ENCODE results near the gene CHN2.

CHN2 gene

GRCh38 chr7:29416938-29417305, 222.3 kb downstream of the CHN2 start:
- H3K4me1 Mint-ChIP-seq (ENCODE audit: low read depth): no peaks in the 10 kb centered on the region
- H3K27ac Mint-ChIP-seq: no peak overlapping the region
- H3K36me3 Mint-ChIP-seq (ENCODE audit: low read depth): no peaks in the 10 kb centered on the region
- no peak overlapping the region for H3K4me3 Mint-ChIP-seq
- DNase-seq (ENCODE audit: low spot score): no peak
- H3K9me3 Mint-ChIP-seq: no peaks in the 10 kb centered on the region
- H3K27me3 Mint-ChIP-seq (ENCODE audit: low read depth): no peaks in the 10 kb centered on the region

GRCh38 chr7:29418056-29418455, 223.5 kb downstream of the CHN2 start:
- Mint-ChIP-seq H3K27me3 (ENCODE audit: low read depth) (no peaks in the 10 kb centered on the region), H3K27ac (no peak overlapping the region), H3K36me3 (ENCODE audit: low read depth) (no peaks in the 10 kb centered on the region), H3K4me1 (ENCODE audit: low read depth) (no peaks in the 10 kb centered on the region), H3K9me3 (no peaks in the 10 kb centered on the region), H3K4me3 (no peak overlapping the region)
- DNase-seq (ENCODE audit: low spot score): no peak

DNA sequence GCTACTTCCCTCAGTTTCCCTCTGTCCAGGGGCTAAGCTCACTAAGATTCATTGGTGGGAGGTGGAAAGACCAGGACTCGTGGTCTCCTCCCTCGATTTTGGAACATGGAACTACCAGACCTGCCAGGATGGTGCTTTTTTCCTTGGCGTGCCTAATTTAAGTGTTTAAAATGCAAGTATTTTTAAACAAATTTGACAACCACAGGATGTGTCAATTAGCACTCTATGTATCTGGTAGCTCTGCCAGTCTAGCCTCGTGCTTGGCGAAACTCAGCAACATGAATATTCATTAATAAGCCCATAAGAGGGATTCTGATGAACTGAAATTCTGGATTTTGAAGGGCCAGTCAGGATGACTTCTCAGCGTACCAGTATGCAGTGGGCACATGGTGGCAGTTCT, 224.1 kb downstream of the CHN2 start:
- H3K27ac Mint-ChIP-seq: no peak overlapping the region
- no peaks in the 10 kb centered on the region for H3K4me1 Mint-ChIP-seq (ENCODE audit: low read depth)

DNA sequence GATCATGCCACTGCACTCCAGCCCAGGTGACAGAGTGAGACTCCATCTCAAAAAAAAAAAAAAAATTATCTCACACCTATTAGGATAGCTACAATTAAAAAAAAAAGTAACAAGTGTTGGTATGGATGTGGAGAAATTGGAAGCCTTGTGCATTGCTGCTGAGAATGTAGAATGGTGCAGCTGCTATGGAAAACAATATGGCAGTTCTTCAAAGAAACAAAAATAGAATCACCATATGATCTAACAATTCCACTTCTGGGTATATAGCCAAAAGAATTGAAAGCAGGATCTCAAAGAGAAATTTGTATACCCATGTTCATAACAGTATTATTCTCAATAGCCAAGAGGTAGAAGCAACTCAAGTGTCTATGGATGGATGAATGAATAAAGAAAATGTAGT, 225.4 kb downstream of the CHN2 start:
- Mint-ChIP-seq H3K27ac (no peak overlapping the region), H3K4me1 (ENCODE audit: low read depth) (no peaks in the 10 kb centered on the region), H3K4me3 (no peak overlapping the region), H3K9me3 (no peaks in the 10 kb centered on the region), H3K36me3 (ENCODE audit: low read depth) (no peaks in the 10 kb centered on the region), H3K27me3 (ENCODE audit: low read depth) (no peaks in the 10 kb centered on the region)
- no peak for DNase-seq (ENCODE audit: low spot score)

More for the DNA sequence above, 224.1 kb downstream of the CHN2 start:
- no peak for DNase-seq (ENCODE audit: low spot score)
- Mint-ChIP-seq H3K27me3 (ENCODE audit: low read depth) (no peaks in the 10 kb centered on the region), H3K9me3 (no peaks in the 10 kb centered on the region), H3K36me3 (ENCODE audit: low read depth) (no peaks in the 10 kb centered on the region), H3K4me3 (no peak overlapping the region)

DNA sequence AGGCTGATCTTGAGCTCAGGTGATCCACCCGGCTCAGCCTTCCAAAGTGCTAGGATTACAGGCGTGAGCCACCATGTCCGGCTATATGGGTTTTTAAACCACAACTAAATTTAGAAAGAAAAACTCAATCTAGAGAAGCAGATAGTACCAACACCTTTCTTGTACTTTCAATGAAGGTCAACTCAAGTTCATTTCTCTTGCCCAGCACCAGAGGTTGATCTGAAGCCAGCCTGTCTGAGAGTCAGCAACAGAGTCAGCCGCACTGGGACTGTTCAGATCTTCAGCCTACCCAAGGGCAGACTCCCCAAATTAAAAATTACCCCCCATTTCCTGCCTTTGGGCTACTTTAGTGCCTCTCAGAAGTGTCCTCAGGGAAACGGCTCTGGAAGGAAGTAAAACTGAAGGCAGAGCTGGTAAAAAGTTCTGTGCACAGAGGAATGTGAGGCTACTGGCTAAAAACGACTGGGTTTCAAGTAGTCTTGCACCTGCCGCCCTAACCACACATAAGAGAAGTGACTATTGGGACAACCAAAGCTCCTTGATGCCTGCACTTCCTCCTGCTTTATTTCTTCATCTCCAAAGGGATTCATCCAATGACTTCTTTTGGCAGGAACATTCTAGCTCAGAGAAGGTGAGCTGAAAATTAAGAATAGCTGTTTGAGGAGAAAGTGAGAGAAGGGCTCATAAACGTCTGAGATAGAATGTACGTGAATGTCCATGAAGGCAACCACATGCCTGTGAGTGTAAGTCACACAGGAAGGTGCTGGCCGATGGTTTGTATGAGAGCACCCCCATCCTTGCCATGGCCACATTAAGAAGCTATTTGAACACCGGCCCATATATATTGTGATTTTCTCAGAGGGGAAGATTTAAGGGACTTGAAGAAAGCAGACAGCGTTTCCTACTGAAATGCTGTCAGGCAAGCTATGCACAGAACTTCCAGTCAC, 226.7 kb downstream of the CHN2 start:
- H3K27me3 Mint-ChIP-seq (ENCODE audit: low read depth): no peaks in the 10 kb centered on the region
- no peak overlapping the region for H3K27ac Mint-ChIP-seq
- DNase-seq (ENCODE audit: low spot score): no peak

DNA sequence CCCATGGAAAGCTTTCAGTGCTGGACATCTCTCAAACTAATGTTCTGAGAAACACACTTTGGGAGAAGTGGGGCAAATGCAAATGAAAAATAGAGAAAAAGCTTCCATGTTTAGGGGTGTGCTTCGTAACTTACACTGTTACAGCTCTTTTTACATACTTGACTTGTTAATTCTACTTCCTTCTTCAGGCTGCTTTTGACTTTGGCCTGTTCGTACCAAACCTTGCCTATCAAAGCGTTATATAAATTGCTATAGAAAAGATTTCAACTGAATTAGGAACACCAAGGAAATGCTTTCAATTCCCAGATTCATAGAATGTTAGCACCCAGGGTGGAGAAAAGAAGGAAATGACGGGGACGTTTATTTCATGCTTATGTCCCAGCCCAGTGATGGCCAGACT, 228.3 kb downstream of the CHN2 start:
- Mint-ChIP-seq H3K27me3 (ENCODE audit: low read depth) (no peaks in the 10 kb centered on the region), H3K9me3 (no peaks in the 10 kb centered on the region), H3K27ac (no peak overlapping the region), H3K36me3 (ENCODE audit: low read depth) (no peaks in the 10 kb centered on the region), H3K4me3 (no peak overlapping the region), H3K4me1 (ENCODE audit: low read depth) (no peaks in the 10 kb centered on the region)
- DNase-seq (ENCODE audit: low spot score): no peak

More for the DNA sequence above, 226.7 kb downstream of the CHN2 start:
- Mint-ChIP-seq H3K4me1 (ENCODE audit: low read depth) (no peaks in the 10 kb centered on the region), H3K4me3 (no peak overlapping the region), H3K36me3 (ENCODE audit: low read depth) (no peaks in the 10 kb centered on the region), H3K9me3 (no peaks in the 10 kb centered on the region)

GRCh38 chr7:29424295-29424983, 229.9 kb downstream of the CHN2 start:
- no peak overlapping the region for H3K4me3 Mint-ChIP-seq
- no peaks in the 10 kb centered on the region for H3K9me3 Mint-ChIP-seq
- no peaks in the 10 kb centered on the region for H3K27me3 Mint-ChIP-seq (ENCODE audit: low read depth)
- DNase-seq (ENCODE audit: low spot score): no peak
- H3K27ac Mint-ChIP-seq: no peak overlapping the region
- no peaks in the 10 kb centered on the region for H3K4me1 Mint-ChIP-seq (ENCODE audit: low read depth)
- no peaks in the 10 kb centered on the region for H3K36me3 Mint-ChIP-seq (ENCODE audit: low read depth)

GRCh38 chr7:29424984-29425309, 230.4 kb downstream of the CHN2 start:
- Mint-ChIP-seq H3K9me3 (no peaks in the 10 kb centered on the region), H3K4me3 (no peak overlapping the region), H3K27ac (no peak overlapping the region), H3K4me1 (ENCODE audit: low read depth) (no peaks in the 10 kb centered on the region), H3K36me3 (ENCODE audit: low read depth) (no peaks in the 10 kb centered on the region), H3K27me3 (ENCODE audit: low read depth) (no peaks in the 10 kb centered on the region)
- no peak for DNase-seq (ENCODE audit: low spot score)

DNA sequence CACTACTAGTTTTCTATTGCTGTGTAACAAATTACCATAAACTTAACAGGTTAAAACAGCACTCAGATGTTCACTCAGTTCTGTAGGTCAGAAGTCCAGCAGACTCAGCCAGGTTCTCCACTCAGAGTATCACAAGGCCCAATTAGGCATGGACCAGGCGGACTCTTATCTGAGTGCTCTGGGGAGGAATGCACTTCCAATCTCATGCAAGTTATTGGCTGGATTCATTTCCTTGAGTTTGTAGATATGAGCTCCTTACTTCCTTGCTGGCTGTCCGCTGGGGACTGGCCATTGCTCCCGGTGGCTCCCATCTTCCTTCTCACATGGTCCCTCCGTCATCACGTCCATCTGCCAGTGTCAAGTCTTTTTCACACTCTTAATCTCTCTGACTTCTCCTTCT, 232.0 kb downstream of the CHN2 start:
- Mint-ChIP-seq H3K4me1 (ENCODE audit: low read depth) (no peaks in the 10 kb centered on the region), H3K36me3 (ENCODE audit: low read depth) (no peaks in the 10 kb centered on the region), H3K4me3 (no peak overlapping the region), H3K27ac (no peak overlapping the region), H3K9me3 (no peaks in the 10 kb centered on the region), H3K27me3 (ENCODE audit: low read depth) (no peaks in the 10 kb centered on the region)
- DNase-seq (ENCODE audit: low spot score): no peak

GRCh38 chr7:29429401-29429800, 234.8 kb downstream of the CHN2 start:
- no peak for DNase-seq (ENCODE audit: low spot score)
- Mint-ChIP-seq H3K27ac (no peak overlapping the region), H3K4me3 (no peak overlapping the region), H3K9me3 (no peaks in the 10 kb centered on the region), H3K4me1 (ENCODE audit: low read depth) (no peaks in the 10 kb centered on the region), H3K36me3 (ENCODE audit: low read depth) (no peaks in the 10 kb centered on the region), H3K27me3 (ENCODE audit: low read depth) (no peaks in the 10 kb centered on the region)

- H3K4me3 Mint-ChIP-seq: no peak overlapping the region
- no peaks in the 10 kb centered on the region for H3K9me3 Mint-ChIP-seq
- no peaks in the 10 kb centered on the region for H3K4me1 Mint-ChIP-seq (ENCODE audit: low read depth)
- H3K27me3 Mint-ChIP-seq (ENCODE audit: low read depth): no peaks in the 10 kb centered on the region
- H3K27ac Mint-ChIP-seq: no peak overlapping the region
- H3K36me3 Mint-ChIP-seq (ENCODE audit: low read depth): no peaks in the 10 kb centered on the region
- DNase-seq (ENCODE audit: low spot score): no peak
Observed at GRCh38 chr7:29430279-29430949, 235.8 kb downstream of the CHN2 start.

DNA sequence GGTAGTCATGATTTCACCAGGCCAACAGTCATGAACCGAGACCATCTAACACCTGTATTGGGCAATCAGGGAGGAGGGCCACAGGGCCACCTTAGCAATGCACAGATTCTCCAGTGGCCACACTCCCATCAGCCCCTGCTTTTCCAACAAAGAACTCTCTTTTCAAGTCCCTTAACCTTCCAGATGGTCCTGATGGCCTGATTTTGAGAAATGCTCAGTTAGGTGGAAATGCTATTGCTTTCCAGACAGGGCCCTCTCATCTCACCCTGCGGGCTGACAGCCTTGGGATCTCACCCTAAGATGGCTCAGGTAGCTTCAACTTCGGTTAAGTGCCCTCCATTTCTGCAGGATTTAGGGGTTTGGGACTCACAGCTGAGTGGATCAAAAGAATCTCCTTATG, 237.1 kb downstream of the CHN2 start:
- H3K27ac Mint-ChIP-seq: no peak overlapping the region
- H3K36me3 Mint-ChIP-seq (ENCODE audit: low read depth): no peaks in the 10 kb centered on the region
- H3K9me3 Mint-ChIP-seq: no peaks in the 10 kb centered on the region

GRCh38 chr7:29432721-29433120, 238.1 kb downstream of the CHN2 start:
- H3K27ac Mint-ChIP-seq: no peak overlapping the region

More for the DNA sequence above, 237.1 kb downstream of the CHN2 start:
- Mint-ChIP-seq H3K27me3 (ENCODE audit: low read depth) (no peaks in the 10 kb centered on the region), H3K4me3 (no peak overlapping the region), H3K4me1 (ENCODE audit: low read depth) (no peaks in the 10 kb centered on the region)
- no peak for DNase-seq (ENCODE audit: low spot score)

GRCh38 chr7:29434380-29434768, 239.8 kb downstream of the CHN2 start:
- DNase-seq (ENCODE audit: low spot score): no peak
- Mint-ChIP-seq H3K36me3 (ENCODE audit: low read depth) (no peaks in the 10 kb centered on the region), H3K9me3 (no peaks in the 10 kb centered on the region), H3K27me3 (ENCODE audit: low read depth) (no peaks in the 10 kb centered on the region), H3K27ac (no peak overlapping the region), H3K4me3 (no peak overlapping the region), H3K4me1 (ENCODE audit: low read depth) (no peaks in the 10 kb centered on the region)

More at GRCh38 chr7:29432721-29433120, 238.1 kb downstream of the CHN2 start:
- Mint-ChIP-seq H3K27me3 (ENCODE audit: low read depth) (no peaks in the 10 kb centered on the region), H3K4me3 (no peak overlapping the region), H3K9me3 (no peaks in the 10 kb centered on the region), H3K36me3 (ENCODE audit: low read depth) (no peaks in the 10 kb centered on the region), H3K4me1 (ENCODE audit: low read depth) (no peaks in the 10 kb centered on the region)
- DNase-seq (ENCODE audit: low spot score): no peak

All from T-helper 2 cell treated with Interferon-gamma antibody and Interleukin-4, amounts not matched to agents 5 μg/mL and 100 μg/mL, for 36 hours (primary cell).